HCT116 (cell line): ENCODE results near the gene CHD2. TPM values are rescaled to one million over a fixed set of nuclear protein-coding genes. Genes with fewer than 3 reads are reported as not detected.

Source experiments
- ATAC-seq: fragments of 200-7000 bp; cut with Tn5 transposase; 2 replicates; pipeline ENCODE4 v1.9.1; 2020; ENCODE audit warnings: mild to moderate bottlenecking, moderate library complexity
- BruUV-seq: library from RNA; stranded (reverse); fragments of 400-500 nt; replicated peaks from 2 replicates; lab custom pipeline; 2021; lab: Mats Ljungman, UMichigan
- CTCF ChIA-PET: fragments of 300-600 bp; sonication (Branson Sonifier 250); formaldehyde crosslinking; loops from one replicate; lab custom pipeline; 2021; ENCODE audit warnings: antibody characterized with exemption; lab: Charles Lee
- POLR2A ChIA-PET: fragments of 300-600, 350-600 bp; sonication (Branson Sonifier 250); formaldehyde crosslinking; loops from one replicate; lab custom pipeline; 2021; ENCODE audit warnings: antibody characterized with exemption; lab: Charles Lee
- RAD21 ChIA-PET, 2 experiments: fragments of 300-600 bp; sonication (Branson Sonifier 250); formaldehyde crosslinking; loops; one replicate each; lab custom pipeline; 2023; ENCODE audit warnings: low total read pairs in 2 of 2; ENCODE audit not compliant: uncharacterized antibody in 2 of 2, unreplicated experiment in 2 of 2, low non-redundant PET in 1 of 2; lab: Charles Lee
- DNase-seq: peaks from one replicate; pipeline ENCODE4 v3.0.0-alpha.2; 2010; ENCODE audit warnings: low read depth, low spot score
- H2AFZ ChIP-seq: fragments of 200-600 bp; shearing (Covaris generic), sonication (generic); 2 replicates; pipeline ENCODE4 v1.6.1; 2017; ENCODE audit warnings: low read depth, mixed run types, mixed read lengths, antibody characterized with exemption, low read length; ENCODE audit not compliant: poor library complexity, severe bottlenecking
- H3K27ac ChIP-seq: 2 replicates; pipeline ENCODE4 v1.5.1; 2012; ENCODE audit warnings: low read depth, low read length
- H3K27me3 ChIP-seq: fragments of 200-600 bp; sonication (generic); 2 replicates; pipeline ENCODE4 v1.6.1; 2016; ENCODE audit warnings: mixed run types, low read length, mixed read lengths; ENCODE audit not compliant: insufficient read depth
- H3K36me3 ChIP-seq, 2 experiments: fragments of 200-500 bp in 1 of 2; fragments of 200-600 bp in 1 of 2; sonication (Bioruptor generic) in 1 of 2; sonication (generic) in 1 of 2; 2 replicates each; pipeline versions ENCODE4 v1.5.1 to v1.6.1; 2014 to 2016; ENCODE audit warnings: low read length in 2 of 2, inconsistent platforms in 1 of 2, mixed read lengths in 1 of 2, mixed run types in 1 of 2; ENCODE audit not compliant: insufficient read depth in 2 of 2, control insufficient read depth in 1 of 2
- H3K4me1 ChIP-seq, 2 experiments: fragments of 200-600 bp in 1 of 2; sonication (generic) in 1 of 2; 2 replicates each; pipeline versions ENCODE4 v1.5.1 to v1.6.1; 2012 to 2017; ENCODE audit warnings: low read length in 2 of 2, inconsistent platforms in 1 of 2, mild to moderate bottlenecking in 1 of 2, mixed read lengths in 1 of 2, mixed run types in 1 of 2, moderate library complexity in 1 of 2; ENCODE audit not compliant: insufficient read depth in 2 of 2, control insufficient read depth in 1 of 2
- H3K4me2 ChIP-seq: fragments of 200-600 bp; sonication (generic); 2 replicates; pipeline ENCODE4 v1.6.1; 2017; ENCODE audit warnings: mixed run types, low read length, mixed read lengths
- H3K4me3 ChIP-seq, 2 experiments: fragments of 200-600 bp in 1 of 2; sonication (generic) in 1 of 2; replicated peaks in 1 of 2; 2 replicates each; pipeline ENCODE4 v1.5.1; 2011 to 2016; ENCODE audit warnings: low read length in 2 of 2, control low read depth in 1 of 2, low read depth in 1 of 2, mild to moderate bottlenecking in 1 of 2, mixed read lengths in 1 of 2, mixed run types in 1 of 2
- H3K79me2 ChIP-seq: fragments of 200-600 bp; sonication (generic); 2 replicates; pipeline ENCODE4 v1.6.1; 2017; ENCODE audit warnings: mild to moderate bottlenecking, mixed run types, low read length, moderate library complexity, mixed read lengths; ENCODE audit not compliant: insufficient read depth
- H3K9ac ChIP-seq: fragments of 200-600 bp; sonication (generic); 2 replicates; pipeline ENCODE4 v1.6.1; 2016; ENCODE audit warnings: low read length, mixed read lengths
- H3K9me2 ChIP-seq: fragments of 200-600 bp; sonication (generic), shearing (Covaris generic); 2 replicates; pipeline ENCODE4 v1.6.1; 2017; ENCODE audit warnings: mixed run types, mild to moderate bottlenecking, moderate library complexity; ENCODE audit not compliant: insufficient read depth
- H3K9me3 ChIP-seq, 2 experiments: fragments of 200-500 bp in 1 of 2; fragments of 200-600 bp in 1 of 2; sonication (Bioruptor generic) in 1 of 2; sonication (generic) in 1 of 2; 2 replicates each; pipeline ENCODE4 v1.6.1; 2014 to 2017; ENCODE audit warnings: low read length in 2 of 2, mixed read lengths in 2 of 2, inconsistent platforms in 1 of 2, low read depth in 1 of 2, mild to moderate bottlenecking in 1 of 2, mixed run types in 1 of 2, moderate library complexity in 1 of 2; ENCODE audit not compliant: control insufficient read depth in 1 of 2, insufficient read depth in 1 of 2
- H4K20me1 ChIP-seq: fragments of 200-600 bp; sonication (generic), shearing (Covaris generic); 2 replicates; pipeline ENCODE4 v1.6.1; 2017; ENCODE audit warnings: mixed run types, mild to moderate bottlenecking, moderate library complexity; ENCODE audit not compliant: insufficient read depth
- ATF3 ChIP-seq: IDR thresholded peaks from 2 replicates; pipeline ENCODE4 v1.6.1; 2012
- CBX3 ChIP-seq: IDR thresholded peaks from 2 replicates; pipeline ENCODE4 v1.6.1; 2012; ENCODE audit warnings: low read depth
- CEBPB ChIP-seq: IDR thresholded peaks from 2 replicates; pipeline ENCODE4 v1.6.1; 2012; ENCODE audit warnings: low read depth
- CTCF ChIP-seq, 3 experiments: fragments of 200-600 bp in 1 of 3; sonication (generic) in 1 of 3; IDR thresholded peaks in 2 of 3; conservative IDR thresholded peaks in 1 of 3; 2 replicates each; pipeline ENCODE4 v1.5.1; 2012 to 2017; ENCODE audit warnings: low read depth in 2 of 3, low read length in 2 of 3, antibody characterized with exemption in 1 of 3, borderline replicate concordance in 1 of 3, control low read depth in 1 of 3, mild to moderate bottlenecking in 1 of 3, mixed read lengths in 1 of 3, mixed run types in 1 of 3, moderate library complexity in 1 of 3; ENCODE audit not compliant: insufficient read depth in 1 of 3
- ELF1 ChIP-seq: IDR thresholded peaks from 2 replicates; pipeline ENCODE4 v1.6.1; 2012; ENCODE audit warnings: low read depth, borderline replicate concordance
- EZH2 ChIP-seq: fragments of 200-600 bp; sonication (generic); IDR thresholded peaks from 2 replicates; pipeline ENCODE4 v1.6.1; 2017; ENCODE audit warnings: antibody characterized with exemption, mixed run types
- EZH2phosphoT487 ChIP-seq: fragments of 200-600 bp; IDR thresholded peaks from 2 replicates; pipeline ENCODE4 v1.6.1; 2018; ENCODE audit warnings: antibody characterized with exemption, borderline replicate concordance
- POLR2A ChIP-seq: IDR thresholded peaks from 2 replicates; pipeline ENCODE4 v1.7.0; 2011; ENCODE audit warnings: borderline replicate concordance; ENCODE audit not compliant: insufficient read depth, insufficient read length; ENCODE audit errors: extremely low read depth
- POLR2AphosphoS5 ChIP-seq: IDR thresholded peaks from 2 replicates; pipeline ENCODE4 v1.6.1; 2011; ENCODE audit warnings: mild to moderate bottlenecking, low read depth, low read length, moderate library complexity
- RAD21 ChIP-seq: IDR thresholded peaks from 2 replicates; pipeline ENCODE4 v1.6.1; 2012; ENCODE audit warnings: low read depth, mild to moderate bottlenecking
- SIN3A ChIP-seq: IDR thresholded peaks from 2 replicates; pipeline ENCODE4 v1.6.1; 2012; ENCODE audit warnings: low read depth
- SP1 ChIP-seq: IDR thresholded peaks from 2 replicates; pipeline ENCODE4 v1.6.1; 2012; ENCODE audit warnings: low read depth
- SRF ChIP-seq: IDR thresholded peaks from 2 replicates; pipeline ENCODE4 v1.6.1; 2012; ENCODE audit warnings: low read depth
- TCF7L2 ChIP-seq: IDR thresholded peaks from 2 replicates; pipeline ENCODE4 v1.7.0; 2011; ENCODE audit warnings: borderline replicate concordance, inconsistent platforms; ENCODE audit not compliant: insufficient read depth, insufficient read length; ENCODE audit errors: extremely low read depth
- YY1 ChIP-seq: IDR thresholded peaks from 2 replicates; pipeline ENCODE4 v1.6.1; 2011; ENCODE audit warnings: low read length, low read depth, moderate library complexity, mild to moderate bottlenecking; ENCODE audit not compliant: insufficient replicate concordance; ENCODE audit errors: extremely low read depth
- ZFX ChIP-seq: fragments of 450-650 bp; IDR thresholded peaks from 2 replicates; pipeline ENCODE4 v1.6.1; 2017
- ZNF274 ChIP-seq: fragments of 200-500 bp; sonication (Bioruptor generic); IDR thresholded peaks from 2 replicates; pipeline ENCODE4 v1.6.1; 2014; ENCODE audit warnings: mild to moderate bottlenecking, low read depth, low read length, inconsistent platforms
- intact Hi-C: fragments of 100-400 bp; cut with micrococcal nuclease; formaldehyde crosslinking; loops from 2 replicates; pipeline ENCODE4 v1.10.0; 2022
- total RNA-seq: library from RNA; stranded (reverse); gene quantifications from one replicate; pipeline ENCODE4 v1.2.1, GENCODE V29; 2021; ENCODE audit not compliant: unreplicated experiment

Gene CHD2
- total RNA-seq, 1 experiment from 2014 or later, result 116 TPM

GRCh38 chr15:93076217-93076616, 176.1 kb downstream of the CHD2 start:
- intact Hi-C loops, result no loop called here
- DNase-seq, result no peak
- Histone ChIP-seq H3K9me3 (no peaks in the 10 kb centered on the region), H3K4me2 (no peak overlapping the region), H3K4me3 (no peak overlapping the region), H3K9me2 (no peaks in the 10 kb centered on the region), H3K27ac (no peak overlapping the region), H4K20me1 (no peaks in the 10 kb centered on the region), H3K4me1 (peaks cover 8 to 21% of the 10 kb centered on the region in 2 experiments), H3K79me2 (no peaks in the 10 kb centered on the region), H3K36me3 (no peaks in the 10 kb centered on the region), H3K9ac (no peak overlapping the region), H3K27me3 (peaks cover 23% of the 10 kb centered on the region), H2AFZ (no peak overlapping the region)
- ATAC-seq, result no peak
- TF ChIP-seq YY1 (no peak), SRF (no peak), ELF1 (no peak), POLR2AphosphoS5 (no peak), RAD21 (no peak), EZH2 (no peak), POLR2A (no peak), TCF7L2 (no peak), CEBPB (no peak), SIN3A (no peak), SP1 (no peak)
- ChIA-PET POLR2A (no interaction called here), RAD21 (no interaction called here), CTCF (no interaction called here)
- no TSS peak for BruUV-seq

GRCh38 chr15:93076875-93077274, 176.8 kb downstream of the CHD2 start:
- Histone ChIP-seq H3K4me2 (no peak overlapping the region), H3K4me1 (peaks cover 5 to 16% of the 10 kb centered on the region in 2 experiments), H4K20me1 (no peaks in the 10 kb centered on the region), H3K79me2 (no peaks in the 10 kb centered on the region), H2AFZ (no peak overlapping the region), H3K9me3 (no peaks in the 10 kb centered on the region), H3K27me3 (peaks cover 29% of the 10 kb centered on the region), H3K36me3 (no peaks in the 10 kb centered on the region), H3K9ac (no peak overlapping the region), H3K4me3 (no peak overlapping the region), H3K9me2 (no peaks in the 10 kb centered on the region), H3K27ac (no peak overlapping the region)
- intact Hi-C loops, result no loop called here
- ChIA-PET POLR2A (no interaction called here), RAD21 (no interaction called here), CTCF (interaction anchor here (2.7 kb wide), 1 partner anchor 11 kb away, joined by 10 read pairs; no protein-coding TSS in a partner anchor)
- no TSS peak for BruUV-seq
- no peak for TF ChIP-seq SRF
- no peak for TF ChIP-seq EZH2
- TF ChIP-seq CBX3, result no peak
- TF ChIP-seq ATF3, result no peak
- no peak for TF ChIP-seq ZNF274
- no peak for TF ChIP-seq ZFX
- no peak for TF ChIP-seq SIN3A
- TF ChIP-seq EZH2phosphoT487, result no peak
- TF ChIP-seq TCF7L2, result no peak
- no peak for TF ChIP-seq CTCF (IDR thresholded peaks at IDR 0.05 in 2 of 3, conservative IDR thresholded peaks at IDR 0.05 in 1 of 3; ENCODE audit: borderline replicate concordance in 1 of 3, insufficient read depth in 1 of 3, low read depth in 2 of 3, low read length in 2 of 3)
- TF ChIP-seq RAD21, result no peak
- TF ChIP-seq YY1, result no peak
- TF ChIP-seq ELF1, result no peak
- no peak for ATAC-seq
- no peak for DNase-seq
